WERI-Rb-1 (cell line): ENCODE data around the gene VAV3.

Source experiments
- DNase-seq: peaks from one replicate; pipeline ENCODE4 v3.0.0-alpha.2; 2020
- H3K27ac ChIP-seq: fragments of 250-450 bp; sonication (Bioruptor Pico); 2 replicates; pipeline ENCODE4 v1.5.1; 2020; ENCODE audit warnings: mild to moderate bottlenecking, moderate library complexity
- H3K27me3 ChIP-seq: fragments of 250-450 bp; sonication (Bioruptor Pico); 2 replicates; pipeline ENCODE4 v1.5.1; 2021; ENCODE audit warnings: mild to moderate bottlenecking, low read depth, moderate library complexity; ENCODE audit not compliant: insufficient read depth, severe bottlenecking
- H3K36me3 ChIP-seq: fragments of 250-450 bp; sonication (Bioruptor Pico); 2 replicates; pipeline ENCODE4 v1.5.1; 2020; ENCODE audit warnings: mild to moderate bottlenecking, moderate library complexity
- H3K4me3 ChIP-seq: 2 replicates; pipeline ENCODE4 v1.5.1; 2011; ENCODE audit warnings: low read depth, mild to moderate bottlenecking, control low read depth, low read length
- H3K9me3 ChIP-seq: fragments of 250-450 bp; sonication (Bioruptor Pico); 2 replicates; pipeline ENCODE4 v1.5.1; 2021; ENCODE audit warnings: mild to moderate bottlenecking, moderate library complexity; ENCODE audit not compliant: severe bottlenecking
- CTCF ChIP-seq: IDR thresholded peaks from 2 replicates; pipeline ENCODE4 v1.5.1; 2011; ENCODE audit warnings: low read depth, mild to moderate bottlenecking, control low read depth, inconsistent platforms, low read length

The VAV3 gene

GRCh38 chr1:107867422-107867821 is 97.6 kb downstream of the VAV3 start:
- no peak for DNase-seq
- Histone ChIP-seq H3K4me3 (no peak overlapping the region), H3K9me3 (peaks cover 3% of the 10 kb centered on the region), H3K27ac (no peak overlapping the region), H3K27me3 (no peaks in the 10 kb centered on the region), H3K36me3 (no peaks in the 10 kb centered on the region)
- TF ChIP-seq CTCF = no peak

- Histone ChIP-seq H3K4me3 (no peak overlapping the region), H3K27me3 (no peaks in the 10 kb centered on the region), H3K36me3 (no peaks in the 10 kb centered on the region), H3K27ac (no peak overlapping the region), H3K9me3 (peaks cover 3% of the 10 kb centered on the region)
- DNase-seq = no peak
- no peak for TF ChIP-seq CTCF
Observed at GRCh38 chr1:107866870-107867269, 98.1 kb downstream of the VAV3 start.

- peaks cover 3% of the 10 kb centered on the region for H3K9me3 ChIP-seq
- no peaks in the 10 kb centered on the region for H3K27me3 ChIP-seq
- no peak overlapping the region for H3K27ac ChIP-seq
- no peaks in the 10 kb centered on the region for H3K36me3 ChIP-seq
- TF ChIP-seq CTCF = no peak
- no peak for DNase-seq
- H3K4me3 ChIP-seq = no peak overlapping the region
Observed at GRCh38 chr1:107865627-107866026, 99.4 kb downstream of the VAV3 start.

GRCh38 chr1:107863342-107863741 is 101.6 kb downstream of the VAV3 start:
- TF ChIP-seq CTCF = no peak
- Histone ChIP-seq H3K36me3 (no peaks in the 10 kb centered on the region), H3K27me3 (no peaks in the 10 kb centered on the region), H3K4me3 (no peak overlapping the region), H3K9me3 (no peaks in the 10 kb centered on the region), H3K27ac (no peak overlapping the region)
- no peak for DNase-seq

- no peak overlapping the region for H3K27ac ChIP-seq
- H3K36me3 ChIP-seq = no peaks in the 10 kb centered on the region
- no peak overlapping the region for H3K4me3 ChIP-seq
- no peaks in the 10 kb centered on the region for H3K27me3 ChIP-seq
- no peak for DNase-seq
- TF ChIP-seq CTCF = no peak
- H3K9me3 ChIP-seq = no peaks in the 10 kb centered on the region
Observed at GRCh38 chr1:107862064-107862463, 102.9 kb downstream of the VAV3 start.

- H3K9me3 ChIP-seq = no peaks in the 10 kb centered on the region
- DNase-seq = no peak
- TF ChIP-seq CTCF = no peak
- no peak overlapping the region for H3K27ac ChIP-seq
- no peaks in the 10 kb centered on the region for H3K27me3 ChIP-seq
- H3K4me3 ChIP-seq = no peak overlapping the region
- no peaks in the 10 kb centered on the region for H3K36me3 ChIP-seq
Observed at GRCh38 chr1:107858323-107858722, 106.7 kb downstream of the VAV3 start.
